Measurements from ENCODE around the gene GLYR1. TPM values are rescaled to one million over a fixed set of nuclear protein-coding genes. Genes with fewer than 3 reads are reported as not detected.

The GLYR1 gene
- total RNA-seq, 2 donors from 2014 or later: 99.3 to 108 TPM

GRCh38 chr16:4797805-4798252, 49.3 kb downstream of the GLYR1 start:
- Histone ChIP-seq H3K36me3 (ENCODE audit: control insufficient read depth, insufficient read depth, low read length) (no peaks in the 10 kb centered on the region), H3K9me3 (ENCODE audit: control insufficient read depth, low read length) (no peaks in the 10 kb centered on the region), H3K4me1 (ENCODE audit: control insufficient read depth, insufficient read depth, low read length) (peaks cover 6% of the 10 kb centered on the region), H3K9ac (ENCODE audit: extremely low read depth, low read length, poor library complexity, severe bottlenecking) (no peak overlapping the region), H3K27me3 (ENCODE audit: control insufficient read depth, insufficient read depth, low read length, poor library complexity, severe bottlenecking) (no peaks in the 10 kb centered on the region), H3K27ac (ENCODE audit: low read depth, low read length) (no peak overlapping the region), H3K4me3 (ENCODE audit: low read length) (no peak overlapping the region)
- TF ChIP-seq CTCF (conservative IDR thresholded peaks at IDR 0.05): no peak
- no peak overlapping the region for H3K4me3 Mint-ChIP-seq
- no peaks in the 10 kb centered on the region for H3K27me3 Mint-ChIP-seq (ENCODE audit: insufficient read depth)
- no peaks in the 10 kb centered on the region for H3K9me3 Mint-ChIP-seq
- WGBS, 2 experiments (ENCODE audit: insufficient coverage in 1 of 2, insufficient read length in 1 of 2): 91 to 97% methylated on average over 17 to 22 of the region's 22 CpGs
- H3K36me3 Mint-ChIP-seq (ENCODE audit: low read depth): peaks cover 13% of the 10 kb centered on the region
- no peak for DNase-seq
- H3K4me1 Mint-ChIP-seq: peaks cover 3% of the 10 kb centered on the region
- H3K27ac Mint-ChIP-seq: no peak overlapping the region

DNA sequence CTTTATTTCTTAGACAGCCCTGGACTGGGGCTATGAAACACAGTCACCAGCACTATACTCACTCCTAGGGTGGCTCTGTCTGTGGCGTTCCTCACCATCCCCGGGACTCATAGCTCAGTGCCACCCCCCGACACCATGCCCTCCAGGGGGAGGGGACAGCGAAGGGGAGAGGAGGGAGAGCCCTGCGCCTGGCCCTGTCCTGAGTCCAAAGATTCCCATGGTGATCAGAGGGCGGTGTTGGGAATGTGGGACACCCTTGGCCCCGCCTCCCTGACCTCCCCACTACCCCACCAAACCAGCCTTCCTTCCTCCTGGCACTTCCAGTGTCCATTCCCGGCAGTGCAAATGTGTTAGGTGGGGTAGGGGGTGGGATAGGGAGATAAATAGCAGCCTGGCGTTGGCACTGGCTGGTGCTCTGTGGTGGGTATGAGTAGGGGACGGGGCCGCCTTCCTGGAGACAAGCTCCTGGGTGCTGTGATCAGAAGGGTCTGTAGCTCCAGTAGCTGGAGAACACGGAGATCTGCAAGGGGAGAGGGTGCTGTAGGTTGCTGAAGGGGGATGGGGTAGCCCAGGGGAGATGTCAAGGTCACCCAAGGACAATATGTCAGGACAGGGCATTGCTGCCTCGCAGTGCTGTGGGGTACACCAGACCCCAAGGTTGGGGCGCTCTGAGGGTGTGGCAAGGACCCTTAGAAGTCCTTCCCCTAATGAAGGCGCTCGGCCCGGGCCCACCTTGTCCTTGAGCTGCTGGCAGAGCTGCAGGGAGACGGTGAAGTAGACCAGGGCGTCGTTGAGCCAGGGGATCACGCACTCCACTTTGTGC, 49.9 kb downstream of the GLYR1 start:
- TF ChIP-seq CTCF (conservative IDR thresholded peaks at IDR 0.05): no peak
- no peaks in the 10 kb centered on the region for H3K36me3 ChIP-seq (ENCODE audit: control insufficient read depth, insufficient read depth, low read length)
- H3K36me3 Mint-ChIP-seq (ENCODE audit: low read depth): peaks cover 13% of the 10 kb centered on the region
- WGBS, 2 experiments (ENCODE audit: insufficient coverage in 1 of 2, insufficient read length in 1 of 2): 90 to 94% methylated on average over 12 to 17 of the region's 21 CpGs
- no peak overlapping the region for H3K4me3 Mint-ChIP-seq
- H3K9me3 ChIP-seq (ENCODE audit: control insufficient read depth, low read length): no peaks in the 10 kb centered on the region
- no peaks in the 10 kb centered on the region for H3K9me3 Mint-ChIP-seq
- H3K4me3 ChIP-seq (ENCODE audit: low read length): no peak overlapping the region
- no peaks in the 10 kb centered on the region for H3K27me3 Mint-ChIP-seq (ENCODE audit: insufficient read depth)
- no peak overlapping the region for H3K27ac ChIP-seq (ENCODE audit: low read depth, low read length)
- peak overlapping the region; percentile 36 for H3K27ac Mint-ChIP-seq
- no peak overlapping the region for H3K9ac ChIP-seq (ENCODE audit: extremely low read depth, low read length, poor library complexity, severe bottlenecking)
- no peaks in the 10 kb centered on the region for H3K27me3 ChIP-seq (ENCODE audit: control insufficient read depth, insufficient read depth, low read length, poor library complexity, severe bottlenecking)
- H3K4me1 Mint-ChIP-seq: peaks cover 3% of the 10 kb centered on the region
- peaks cover 6% of the 10 kb centered on the region for H3K4me1 ChIP-seq (ENCODE audit: control insufficient read depth, insufficient read depth, low read length)
- DNase-seq: no peak

GRCh38 chr16:4795828-4796572, 51.1 kb downstream of the GLYR1 start:
- peaks cover 1% of the 10 kb centered on the region for H3K4me1 ChIP-seq (ENCODE audit: control insufficient read depth, insufficient read depth, low read length)
- WGBS, 2 experiments (ENCODE audit: insufficient coverage in 1 of 2, insufficient read length in 1 of 2): 92 to 99% methylated on average over 15 to 30 of the region's 30 CpGs
- Mint-ChIP-seq H3K36me3 (ENCODE audit: low read depth) (peaks cover 13% of the 10 kb centered on the region), H3K4me1 (no peaks in the 10 kb centered on the region), H3K9me3 (no peaks in the 10 kb centered on the region), H3K27ac (no peak overlapping the region), H3K27me3 (ENCODE audit: insufficient read depth) (no peaks in the 10 kb centered on the region), H3K4me3 (no peak overlapping the region)
- no peaks in the 10 kb centered on the region for H3K27me3 ChIP-seq (ENCODE audit: control insufficient read depth, insufficient read depth, low read length, poor library complexity, severe bottlenecking)
- no peak overlapping the region for H3K27ac ChIP-seq (ENCODE audit: low read depth, low read length)
- no peaks in the 10 kb centered on the region for H3K9me3 ChIP-seq (ENCODE audit: control insufficient read depth, low read length)
- no peak overlapping the region for H3K9ac ChIP-seq (ENCODE audit: extremely low read depth, low read length, poor library complexity, severe bottlenecking)
- H3K4me3 ChIP-seq (ENCODE audit: low read length): no peak overlapping the region
- H3K36me3 ChIP-seq (ENCODE audit: control insufficient read depth, insufficient read depth, low read length): no peaks in the 10 kb centered on the region
- TF ChIP-seq CTCF (conservative IDR thresholded peaks at IDR 0.05): no peak
- DNase-seq: no peak

Measured in endodermal cell (in vitro differentiated cells).